Stimulated activated CD4-positive, alpha-beta T cell treated with anti-CD3 and anti-CD28 coated beads, Interleukin-15, amount 100 ng/mL, for 48 hours (primary cell): Measurements from ENCODE around the gene NAPEPLD.
"Not testable (repeated sequence)": the region's sequence is repeated elsewhere in the genome, so short reads cannot be mapped to it uniquely, and the experiment has no call there.

Experiments
- DNase-seq, 2 donors: peaks; one replicate each; pipeline ENCODE4 v3.0.0-alpha.2; 2020; ENCODE audit warnings: low read depth in 2 of 2

Gene NAPEPLD

GRCh38 chr7:103148994-103149807 lies at the start of gene NAPEPLD:
TSS of gene NAPEPLD (minus strand) at chr7:103149099. CDS start at chr7:103128776, 20,323 bp downstream.
- peak; percentile 50 to 53 for DNase-seq

DNA sequence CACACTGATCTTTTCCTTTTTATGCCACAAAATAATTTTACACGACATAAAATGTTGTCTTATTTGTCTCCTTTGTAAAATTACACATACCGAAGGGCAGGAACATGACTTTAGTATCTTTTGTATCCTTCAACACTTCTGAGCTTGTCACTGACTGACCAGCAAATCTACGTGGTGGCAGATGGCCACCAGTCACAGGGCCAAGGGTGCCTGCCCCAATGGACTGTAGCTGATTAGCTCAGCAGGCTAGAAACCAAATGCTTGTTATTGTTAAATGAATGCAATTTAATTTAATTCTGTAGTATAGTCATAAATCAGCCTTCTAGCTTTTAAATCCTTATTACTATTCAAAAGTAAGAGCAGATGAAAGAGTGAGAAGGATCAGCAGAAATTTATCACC lies 49.2 kb upstream of the NAPEPLD start:
- not testable (repeated sequence) for DNase-seq

GRCh38 chr7:103195364-103195763 lies 46.5 kb upstream of the NAPEPLD start:
- not testable (repeated sequence) for DNase-seq

DNA sequence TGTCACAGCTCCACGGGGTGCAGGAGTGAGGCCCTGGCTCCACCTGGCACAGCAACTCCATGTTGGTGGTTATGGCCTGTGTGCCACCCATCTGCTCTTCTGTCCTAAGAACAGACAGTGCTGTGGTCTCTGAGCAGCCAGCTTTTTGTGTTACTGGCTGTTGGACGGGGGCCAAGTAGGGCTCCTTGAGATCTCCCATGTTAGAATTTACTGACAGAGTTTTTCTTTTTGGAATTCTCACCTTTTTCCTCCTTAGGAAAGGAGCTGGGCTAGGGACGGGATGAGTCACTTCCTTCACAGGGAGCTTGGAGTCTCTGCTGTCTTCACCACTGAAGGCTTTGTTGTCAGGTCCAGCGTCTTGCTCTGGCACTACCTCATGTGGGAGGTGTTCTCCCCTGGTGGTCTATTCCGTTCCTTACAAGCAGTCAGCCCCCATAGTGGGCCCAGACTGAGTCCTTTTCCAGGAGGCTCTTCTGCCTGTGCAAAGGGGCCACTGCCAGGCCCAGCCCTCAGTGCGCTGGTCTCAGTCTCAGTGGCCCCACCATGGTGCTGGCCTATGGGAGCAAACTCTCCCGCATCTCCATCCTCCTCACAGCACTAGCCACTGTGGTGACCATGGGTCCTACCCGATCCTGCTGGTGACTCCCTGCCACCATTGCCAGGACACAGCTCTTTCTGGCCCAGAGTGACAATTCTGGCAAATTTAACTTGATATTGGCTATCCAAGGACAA lies 23.7 kb upstream of the NAPEPLD start:
- not testable (repeated sequence) for DNase-seq

- not testable (repeated sequence) for DNase-seq
Measured at GRCh38 chr7:103171695-103172414, 23.0 kb upstream of the NAPEPLD start.

GRCh38 chr7:103166921-103167544 lies 18.1 kb upstream of the NAPEPLD start:
- DNase-seq, result not testable (repeated sequence)

DNA sequence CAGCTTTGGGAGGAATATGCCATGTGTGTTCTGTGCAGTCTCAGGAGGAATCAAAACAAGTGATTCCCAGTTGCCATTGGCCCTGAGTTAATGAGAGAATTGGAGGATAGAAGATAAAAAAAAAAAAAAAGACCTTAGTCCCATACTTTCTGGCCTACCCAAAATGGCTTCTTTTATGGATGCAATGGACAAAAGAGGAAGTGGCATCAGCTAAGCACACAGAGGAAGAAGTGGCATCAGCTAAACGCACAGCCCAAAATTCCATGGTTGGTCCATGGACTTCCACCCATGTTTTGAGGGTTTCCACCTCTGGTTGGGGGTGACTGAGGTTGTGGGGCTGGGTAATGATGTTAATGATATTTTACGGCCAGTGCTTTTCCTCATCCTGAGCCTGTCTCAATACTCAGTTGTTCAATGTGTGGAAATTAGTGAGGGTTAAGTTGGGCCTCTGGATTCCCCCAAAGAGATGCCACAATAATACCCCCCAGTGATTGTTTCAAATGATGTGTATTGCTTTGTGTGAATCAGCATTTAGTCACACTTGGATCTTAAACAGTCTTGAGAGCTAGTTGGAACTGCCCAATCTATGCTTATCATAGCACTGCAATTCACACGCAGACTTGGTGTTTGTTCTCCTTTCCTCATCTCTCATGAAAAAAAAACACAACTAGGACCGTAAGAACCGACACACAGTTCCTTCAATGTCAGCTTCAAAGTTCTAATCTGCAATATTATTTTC lies 14.4 kb upstream of the NAPEPLD start:
- DNase-seq, result not testable (repeated sequence)

GRCh38 chr7:103162641-103163040 lies 13.7 kb upstream of the NAPEPLD start:
- DNase-seq, result not testable (repeated sequence)

GRCh38 chr7:103161998-103162616 lies 13.2 kb upstream of the NAPEPLD start:
- DNase-seq, result not testable (repeated sequence)

- not testable (repeated sequence) for DNase-seq
Measured at GRCh38 chr7:103159072-103159471, 10.2 kb upstream of the NAPEPLD start.

DNA sequence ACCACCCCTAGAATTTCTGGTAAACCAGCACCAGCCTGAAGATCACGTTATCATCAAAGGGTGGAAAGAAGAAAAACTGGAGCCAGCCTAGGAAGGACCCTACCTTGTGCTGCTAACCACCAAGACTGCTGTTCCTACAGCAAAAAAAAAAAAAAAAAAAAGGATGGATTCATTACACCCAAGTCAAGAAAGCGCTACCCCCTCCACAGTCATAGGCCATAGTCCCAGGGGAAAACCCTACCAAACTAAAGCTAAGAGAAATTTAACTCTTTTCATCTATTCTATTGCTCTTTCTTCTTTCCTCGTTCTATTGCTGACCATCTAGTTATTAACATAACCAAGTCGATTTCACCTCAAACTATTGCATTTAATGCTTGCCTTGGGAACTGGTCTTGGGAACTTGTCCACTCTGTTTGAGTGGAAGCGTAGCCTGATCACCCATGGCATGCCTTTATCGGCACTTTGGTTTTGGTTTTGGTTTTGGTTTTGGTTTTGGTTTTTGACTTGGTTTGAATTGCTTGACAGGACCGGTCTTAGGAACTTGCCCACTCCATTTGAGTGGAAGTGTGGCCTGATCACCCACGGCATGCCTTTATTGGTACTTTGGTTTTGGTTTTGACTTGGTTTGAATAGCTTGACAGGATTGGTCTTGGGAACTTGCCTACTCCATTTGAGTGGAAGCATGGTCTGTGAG lies 6.6 kb upstream of the NAPEPLD start:
- not testable (repeated sequence) for DNase-seq

- no peak for DNase-seq
Measured at GRCh38 chr7:103154042-103154441, 5.1 kb upstream of the NAPEPLD start.

DNA sequence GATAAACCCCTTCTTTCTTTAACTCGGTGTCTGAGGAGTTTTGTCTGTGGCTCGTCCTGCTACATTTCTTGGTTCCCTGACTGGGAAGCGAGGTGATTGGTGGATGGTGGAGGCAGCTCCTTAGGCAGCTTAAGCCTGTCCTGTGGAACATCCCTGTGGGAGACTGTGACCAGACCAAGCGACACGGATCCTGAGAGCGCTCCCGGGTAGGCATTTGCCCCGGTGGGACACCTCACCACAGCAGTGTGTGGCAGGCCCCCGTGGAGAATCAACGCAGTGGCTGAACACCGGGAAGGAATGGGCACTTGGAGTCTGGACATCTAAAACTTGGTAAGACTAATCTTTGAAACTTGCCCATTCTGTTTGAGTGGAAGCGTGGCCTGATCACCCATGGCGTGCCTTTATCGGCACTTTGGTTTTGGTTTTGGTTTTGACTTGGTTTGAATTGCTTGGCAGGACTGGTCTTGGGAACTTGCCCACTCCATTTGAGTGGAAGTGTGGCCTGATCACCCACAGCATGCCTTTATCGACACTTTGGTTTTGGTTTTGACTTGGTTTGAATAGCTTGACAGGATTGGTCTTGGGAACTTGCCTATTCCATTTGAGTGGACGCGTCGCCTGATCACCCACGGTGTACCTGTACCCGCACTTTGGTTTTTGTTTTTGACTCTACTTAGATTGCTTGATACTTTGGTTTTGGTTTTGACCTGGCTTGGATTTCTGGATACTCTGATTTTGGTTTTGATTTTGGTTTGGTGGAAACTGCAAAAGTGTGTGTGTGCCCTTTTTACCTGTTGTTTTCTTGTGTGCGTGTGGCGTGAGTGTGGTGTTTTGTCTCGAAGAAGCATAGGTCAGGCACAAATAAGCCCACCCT lies 4.1 kb upstream of the NAPEPLD start:
- DNase-seq, result not testable (repeated sequence)

DNA sequence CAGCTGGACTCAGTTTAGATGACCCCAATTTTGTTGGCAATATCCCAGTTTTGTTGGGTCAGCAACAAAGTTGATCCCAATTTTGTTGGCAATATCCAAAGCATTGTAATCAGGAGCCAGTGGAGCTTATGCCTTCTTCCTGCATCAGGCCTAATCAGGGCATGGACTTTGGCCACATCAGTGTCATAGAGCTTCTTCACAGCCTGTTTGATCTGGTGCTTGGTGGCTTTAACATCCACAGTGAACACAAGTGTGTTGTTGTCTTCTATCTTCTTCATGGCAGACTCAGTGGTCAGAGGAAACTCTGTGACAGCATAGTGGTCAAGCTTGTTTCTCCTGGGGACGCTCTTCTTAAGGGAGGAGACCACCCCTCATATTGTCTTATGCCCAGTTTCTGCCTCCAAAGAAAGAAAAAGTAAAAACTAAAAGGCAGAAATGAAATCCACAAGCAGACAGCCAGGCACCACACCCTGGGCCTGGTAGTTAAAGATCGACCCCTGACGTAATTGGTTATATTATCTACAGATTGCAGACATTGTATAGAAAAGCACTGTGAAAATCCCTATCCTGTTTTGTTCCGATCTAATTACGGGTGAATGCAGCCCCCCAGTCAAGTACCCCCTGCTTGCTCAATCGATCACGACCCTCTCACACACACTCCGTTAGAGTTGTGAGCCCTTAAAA lies 3.2 kb upstream of the NAPEPLD start:
- not testable (repeated sequence) for DNase-seq

GRCh38 chr7:103150192-103150591 lies 1.3 kb upstream of the NAPEPLD start:
- no peak for DNase-seq

- no peak for DNase-seq
Measured at GRCh38 chr7:103149808-103150180, 895 bp upstream of the NAPEPLD start.

GRCh38 chr7:103148131-103148993 lies 537 bp downstream of the NAPEPLD start:
- no peak for DNase-seq
